SK-N-SH (cell line): Measurements from ENCODE around the gene RNF144B. TPM values are rescaled to one million over a fixed set of nuclear protein-coding genes. Genes with fewer than 3 reads are reported as not detected.

Experiments
- CTCF ChIA-PET: fragments of 300-600, 350-600 bp; formaldehyde crosslinking; extraction: SDS; loops from one replicate; lab custom pipeline; 2021; lab: Yijun Ruan, JAX
- POLR2A ChIA-PET: fragments of 350-600 bp; sonication (Branson Sonifier 250); formaldehyde crosslinking; extraction: SDS; loops from one replicate; lab custom pipeline; 2020; ENCODE audit warnings: antibody characterized with exemption, inconsistent platforms; lab: Yijun Ruan, JAX
- DNase-seq: peaks from one replicate; pipeline ENCODE4 v3.0.0; 2012
- H2AFZ ChIP-seq: fragments of 200-600 bp; sonication (generic); 2 replicates; pipeline ENCODE4 v1.8.1; 2016; ENCODE audit warnings: antibody characterized with exemption, mild to moderate bottlenecking, low read depth
- H3F3A ChIP-seq: fragments of 200-600 bp; sonication (generic); replicated peaks from 2 replicates; pipeline ENCODE3; 2016; ENCODE audit warnings: antibody characterized with exemption, mild to moderate bottlenecking; ENCODE audit not compliant: insufficient read depth
- H3K27ac ChIP-seq, 2 experiments: fragments of 200-500 bp in 1 of 2; fragments of 200-600 bp in 1 of 2; sonication (Bioruptor generic) in 1 of 2; sonication (generic), shearing (Covaris generic) in 1 of 2; 2 replicates each; pipeline versions ENCODE4 v1.5.1 to v1.6.1; 2014 to 2016; ENCODE audit warnings: low read depth in 2 of 2, inconsistent platforms in 1 of 2, low read length in 1 of 2, mild to moderate bottlenecking in 1 of 2, mixed read lengths in 1 of 2
- H3K27me3 ChIP-seq: fragments of 200-600 bp; sonication (generic), shearing (Covaris generic); 2 replicates; pipeline ENCODE4 v1.6.1; 2016; ENCODE audit warnings: mixed run types; ENCODE audit not compliant: insufficient read depth
- H3K36me3 ChIP-seq, 2 experiments: fragments of 200-500 bp in 1 of 2; fragments of 200-600 bp in 1 of 2; sonication (Bioruptor generic) in 1 of 2; sonication (generic) in 1 of 2; replicated peaks in 1 of 2; 2 replicates each; pipeline versions ENCODE3 to v1.5.1; 2014 to 2016; ENCODE audit warnings: low read length in 1 of 2, mild to moderate bottlenecking in 1 of 2; ENCODE audit not compliant: insufficient read depth in 2 of 2, control insufficient read depth in 1 of 2
- H3K4me1 ChIP-seq, 2 experiments: fragments of 200-500 bp in 1 of 2; fragments of 200-600 bp in 1 of 2; sonication (Bioruptor generic) in 1 of 2; sonication (generic), shearing (Covaris generic) in 1 of 2; 2 replicates each; pipeline versions ENCODE4 v1.5.1 to v1.6.1; 2014 to 2016; ENCODE audit warnings: low read depth in 1 of 2, low read length in 1 of 2, mixed run types in 1 of 2; ENCODE audit not compliant: insufficient read depth in 2 of 2, control insufficient read depth in 1 of 2
- H3K4me2 ChIP-seq: fragments of 200-600 bp; sonication (generic), shearing (Covaris generic); 2 replicates; pipeline ENCODE4 v1.6.1; 2017; ENCODE audit warnings: mixed run types
- H3K4me3 ChIP-seq, 2 experiments: fragments of 200-500 bp in 1 of 2; fragments of 200-600 bp in 1 of 2; sonication (Bioruptor generic) in 1 of 2; sonication (generic), shearing (Covaris generic) in 1 of 2; 2 replicates each; pipeline versions ENCODE4 v1.5.1 to v1.8.1; 2014 to 2016; ENCODE audit warnings: low read depth in 2 of 2, inconsistent platforms in 1 of 2, low read length in 1 of 2, mild to moderate bottlenecking in 1 of 2, mixed read lengths in 1 of 2, moderate library complexity in 1 of 2
- H3K79me2 ChIP-seq: fragments of 200-600 bp; sonication (generic); 2 replicates; pipeline ENCODE4 v1.8.1; 2017; ENCODE audit warnings: mild to moderate bottlenecking; ENCODE audit not compliant: insufficient read depth
- H3K9ac ChIP-seq: fragments of 200-600 bp; sonication (generic); 2 replicates; pipeline ENCODE4 v1.6.1; 2017; ENCODE audit warnings: mixed run types
- H3K9me2 ChIP-seq: fragments of 200-600 bp; sonication (generic); 2 replicates; pipeline ENCODE4 v1.6.1; 2017; ENCODE audit warnings: mixed run types
- H3K9me3 ChIP-seq: fragments of 200-600 bp; sonication (generic); 2 replicates; pipeline ENCODE4 v1.6.1; 2017; ENCODE audit warnings: mixed run types, mild to moderate bottlenecking, moderate library complexity
- H4K20me1 ChIP-seq: fragments of 200-600 bp; sonication (generic); 2 replicates; pipeline ENCODE4 v1.6.1; 2017; ENCODE audit warnings: mild to moderate bottlenecking, mixed run types; ENCODE audit not compliant: insufficient read depth
- CHD2 ChIP-seq: fragments of 150-350 bp; IDR thresholded peaks from 2 replicates; pipeline ENCODE4 v1.6.1; 2018; ENCODE audit warnings: low read length; ENCODE audit not compliant: partially characterized antibody
- ELF1 ChIP-seq: IDR thresholded peaks from 2 replicates; pipeline ENCODE4 v1.4.0; 2012
- EP300 ChIP-seq, 2 experiments: IDR thresholded peaks; 2 replicates each; pipeline versions ENCODE4 v1.4.0 to v1.6.1; 2012; ENCODE audit warnings: borderline replicate concordance in 1 of 2, low read depth in 1 of 2, low read length in 1 of 2
- EZH2phosphoT487 ChIP-seq: fragments of 200-600 bp; sonication (generic); IDR thresholded peaks from 2 replicates; pipeline ENCODE4 v1.6.1; 2017; ENCODE audit warnings: low read depth, mixed run types, mild to moderate bottlenecking, antibody characterized with exemption, moderate library complexity, borderline replicate concordance
- FOSL2 ChIP-seq: IDR thresholded peaks from 2 replicates; pipeline ENCODE4 v1.4.0; 2012; ENCODE audit warnings: low read depth, mild to moderate bottlenecking, moderate library complexity, borderline replicate concordance
- GABPA ChIP-seq: IDR thresholded peaks from 2 replicates; pipeline ENCODE4 v1.4.0; 2012; ENCODE audit warnings: low read depth, mild to moderate bottlenecking
- GATA2 ChIP-seq: sonication (generic); formaldehyde crosslinking; IDR thresholded peaks from 2 replicates; pipeline ENCODE4 v1.5.0; 2020; ENCODE audit warnings: mild to moderate bottlenecking, missing genetic modification reagents
- IRF3 ChIP-seq: fragments of 150-350 bp; IDR thresholded peaks from 2 replicates; pipeline ENCODE4 v1.6.1; 2016; ENCODE audit warnings: mild to moderate bottlenecking, low read depth, low read length
- MEF2A ChIP-seq: IDR thresholded peaks from 2 replicates; pipeline ENCODE4 v1.4.0; 2012; ENCODE audit warnings: low read depth, borderline replicate concordance
- MXI1 ChIP-seq: IDR thresholded peaks from 2 replicates; pipeline ENCODE4 v1.6.1; 2012; ENCODE audit warnings: mild to moderate bottlenecking, low read depth, low read length, improper control_type of control experiment
- NRF1 ChIP-seq: IDR thresholded peaks from 2 replicates; pipeline ENCODE4 v1.6.1; 2012; ENCODE audit warnings: low read depth, mild to moderate bottlenecking, low read length
- PBX3 ChIP-seq: IDR thresholded peaks from 2 replicates; pipeline ENCODE4; 2012
- REST ChIP-seq: IDR thresholded peaks from 2 replicates; pipeline ENCODE4 v1.6.1; 2012; ENCODE audit warnings: mild to moderate bottlenecking, low read depth, low read length, moderate library complexity
- RFX5 ChIP-seq: IDR thresholded peaks from 2 replicates; pipeline ENCODE4 v1.6.1; 2012; ENCODE audit warnings: mild to moderate bottlenecking, improper control_type of control experiment, low read length
- SMC3 ChIP-seq: IDR thresholded peaks from 2 replicates; pipeline ENCODE4 v1.6.1; 2012; ENCODE audit warnings: low read depth, low read length, improper control_type of control experiment
- TCF12 ChIP-seq: IDR thresholded peaks from 2 replicates; pipeline ENCODE4 v1.4.0; 2012
- WGBS: methylation state at CpG from one replicate; pipeline ENCODE4 v1.1.6; 2017; ENCODE audit warnings: low lambda C conversion rate; 5-methylcytosine and 5-hydroxymethylcytosine counted together
- polyA plus RNA-seq, 3 experiments: library from polyadenylated mRNA; depleted of rRNA; stranded (reverse); fragments of >200 nt; gene quantifications; 2 replicates each; pipeline ENCODE4 v1.2.3, GENCODE V29; 2012
- TF ChIP-seq, protein P1 (sequence below): fragments of 200-600 bp; sonication (generic); IDR thresholded peaks from 2 replicates; pipeline ENCODE4 v1.6.1; 2017; ENCODE audit warnings: antibody characterized with exemption, mild to moderate bottlenecking, moderate library complexity
- TF ChIP-seq, protein P2 (sequence below): IDR thresholded peaks from 2 replicates; pipeline ENCODE4 v1.4.0; 2012; ENCODE audit warnings: low read depth, borderline replicate concordance

The RNF144B gene
- polyA plus RNA-seq, 1 of the 3 experiments (the other 2 are of a cell fraction), result 1.2 TPM

DNA sequence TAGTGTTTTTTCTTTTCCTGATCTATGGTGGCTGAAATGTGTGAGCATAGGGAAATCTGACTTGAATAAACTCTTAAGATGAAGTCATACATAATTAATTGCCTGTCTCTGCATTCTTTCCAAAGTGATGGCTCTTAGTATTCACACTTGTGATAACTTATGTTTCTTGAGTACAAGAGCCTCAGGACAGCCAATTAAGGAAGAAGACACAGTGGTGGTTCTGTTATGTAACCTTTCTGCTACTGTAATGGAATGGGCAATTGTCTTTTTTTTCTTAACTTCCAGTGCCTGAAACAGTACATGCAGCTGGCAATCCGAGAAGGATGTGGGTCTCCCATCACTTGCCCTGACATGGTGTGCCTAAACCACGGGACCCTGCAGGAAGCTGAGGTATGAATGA, 40.1 kb downstream of the RNF144B start:
- Histone ChIP-seq H3K36me3 (no peaks in the 10 kb centered on the region), H3K27me3 (no peaks in the 10 kb centered on the region), H3K4me2 (no peak overlapping the region), H4K20me1 (no peaks in the 10 kb centered on the region), H3K4me3 (no peak overlapping the region), H3F3A (peaks cover 4% of the 10 kb centered on the region), H3K9ac (no peak overlapping the region), H3K4me1 (peaks cover 0 to 11% of the 10 kb centered on the region in 2 experiments; a peak in 2 of 4 replicates), H3K79me2 (no peaks in the 10 kb centered on the region), H3K9me3 (no peaks in the 10 kb centered on the region), H3K9me2 (no peaks in the 10 kb centered on the region), H3K27ac (no peak overlapping the region), H2AFZ (no peak overlapping the region)
- WGBS, result 33% methylated on average over 2 of the region's 2 CpGs
- no peak for DNase-seq
- TF ChIP-seq REST (no peak), EZH2phosphoT487 (no peak), TCF12 (no peak), GABPA (no peak), MXI1 (no peak), NRF1 (no peak), PBX3 (no peak), MEF2A (no peak), SMC3 (no peak), RFX5 (no peak), GATA2 (no peak), IRF3 (no peak), ELF1 (no peak), CHD2 (no peak), FOSL2 (no peak), EP300 (IDR thresholded peaks at IDR 0.05; ENCODE audit: borderline replicate concordance in 1 of 2, low read depth in 1 of 2, low read length in 1 of 2) (no peak)
- TF ChIP-seq, protein P1, sequence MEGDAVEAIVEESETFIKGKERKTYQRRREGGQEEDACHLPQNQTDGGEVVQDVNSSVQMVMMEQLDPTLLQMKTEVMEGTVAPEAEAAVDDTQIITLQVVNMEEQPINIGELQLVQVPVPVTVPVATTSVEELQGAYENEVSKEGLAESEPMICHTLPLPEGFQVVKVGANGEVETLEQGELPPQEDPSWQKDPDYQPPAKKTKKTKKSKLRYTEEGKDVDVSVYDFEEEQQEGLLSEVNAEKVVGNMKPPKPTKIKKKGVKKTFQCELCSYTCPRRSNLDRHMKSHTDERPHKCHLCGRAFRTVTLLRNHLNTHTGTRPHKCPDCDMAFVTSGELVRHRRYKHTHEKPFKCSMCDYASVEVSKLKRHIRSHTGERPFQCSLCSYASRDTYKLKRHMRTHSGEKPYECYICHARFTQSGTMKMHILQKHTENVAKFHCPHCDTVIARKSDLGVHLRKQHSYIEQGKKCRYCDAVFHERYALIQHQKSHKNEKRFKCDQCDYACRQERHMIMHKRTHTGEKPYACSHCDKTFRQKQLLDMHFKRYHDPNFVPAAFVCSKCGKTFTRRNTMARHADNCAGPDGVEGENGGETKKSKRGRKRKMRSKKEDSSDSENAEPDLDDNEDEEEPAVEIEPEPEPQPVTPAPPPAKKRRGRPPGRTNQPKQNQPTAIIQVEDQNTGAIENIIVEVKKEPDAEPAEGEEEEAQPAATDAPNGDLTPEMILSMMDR, result no peak
- TF ChIP-seq, protein P2, sequence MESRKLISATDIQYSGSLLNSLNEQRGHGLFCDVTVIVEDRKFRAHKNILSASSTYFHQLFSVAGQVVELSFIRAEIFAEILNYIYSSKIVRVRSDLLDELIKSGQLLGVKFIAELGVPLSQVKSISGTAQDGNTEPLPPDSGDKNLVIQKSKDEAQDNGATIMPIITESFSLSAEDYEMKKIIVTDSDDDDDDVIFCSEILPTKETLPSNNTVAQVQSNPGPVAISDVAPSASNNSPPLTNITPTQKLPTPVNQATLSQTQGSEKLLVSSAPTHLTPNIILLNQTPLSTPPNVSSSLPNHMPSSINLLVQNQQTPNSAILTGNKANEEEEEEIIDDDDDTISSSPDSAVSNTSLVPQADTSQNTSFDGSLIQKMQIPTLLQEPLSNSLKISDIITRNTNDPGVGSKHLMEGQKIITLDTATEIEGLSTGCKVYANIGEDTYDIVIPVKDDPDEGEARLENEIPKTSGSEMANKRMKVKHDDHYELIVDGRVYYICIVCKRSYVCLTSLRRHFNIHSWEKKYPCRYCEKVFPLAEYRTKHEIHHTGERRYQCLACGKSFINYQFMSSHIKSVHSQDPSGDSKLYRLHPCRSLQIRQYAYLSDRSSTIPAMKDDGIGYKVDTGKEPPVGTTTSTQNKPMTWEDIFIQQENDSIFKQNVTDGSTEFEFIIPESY, result no peak
- POLR2A ChIA-PET, result no interaction called here
- CTCF ChIA-PET, result no interaction called here
